ENCODE data around the gene PDZK1. TPM values are rescaled to one million over a fixed set of nuclear protein-coding genes. Genes with fewer than 3 reads are reported as not detected.
"Not testable (repeated sequence)": the region's sequence is repeated elsewhere in the genome, so short reads cannot be mapped to it uniquely, and the experiment has no call there.

PDZK1 gene
- total RNA-seq, 4 donors from 2014 or later = 0.20 TPM; not detected in 3

- H3K27ac ChIP-seq = no peak overlapping the region
- WGBS, 2 donors = 100% methylated on average over 1 of the region's 1 CpG
- H3K4me3 ChIP-seq = no peak overlapping the region
- peaks cover 0 to 6% (median 0%) of the 10 kb centered on the region in 3 donors for H3K36me3 ChIP-seq
- H3K9me3 ChIP-seq = no peaks in the 10 kb centered on the region
- no peak for DNase-seq (ENCODE audit: low spot score in 2 of 2)
- H3K27me3 ChIP-seq = no peaks in the 10 kb centered on the region
- TF ChIP-seq EP300 (IDR thresholded peaks at IDR 0.05) (no peak), POLR2A (IDR thresholded peaks at IDR 0.05) (no peak), CTCF (IDR thresholded peaks at IDR 0.05) (no peak)
- H3K4me1 ChIP-seq = no peaks in the 10 kb centered on the region
Observed at GRCh38 chr1:145736191-145736590, 29.0 kb upstream of the PDZK1 start.

GRCh38 chr1:145730900-145731299 is 23.7 kb upstream of the PDZK1 start:
- TF ChIP-seq CTCF (IDR thresholded peaks at IDR 0.05) = no peak
- TF ChIP-seq EP300 (IDR thresholded peaks at IDR 0.05) = no peak
- no peak for TF ChIP-seq POLR2A (IDR thresholded peaks at IDR 0.05)
- no peaks in the 10 kb centered on the region for H3K4me1 ChIP-seq
- H3K36me3 ChIP-seq = no peaks in the 10 kb centered on the region
- 97 to 98% methylated on average over 3 of the region's 3 CpGs for WGBS, 2 donors
- H3K4me3 ChIP-seq = no peak overlapping the region
- H3K27ac ChIP-seq = no peak overlapping the region
- DNase-seq (ENCODE audit: low spot score in 2 of 2) = no peak
- H3K27me3 ChIP-seq = no peaks in the 10 kb centered on the region
- no peaks in the 10 kb centered on the region for H3K9me3 ChIP-seq

GRCh38 chr1:145730467-145730866 is 23.3 kb upstream of the PDZK1 start:
- Histone ChIP-seq H3K4me3 (no peak overlapping the region), H3K27ac (no peak overlapping the region), H3K4me1 (no peaks in the 10 kb centered on the region), H3K9me3 (no peaks in the 10 kb centered on the region), H3K27me3 (no peaks in the 10 kb centered on the region), H3K36me3 (no peaks in the 10 kb centered on the region)
- 87 to 93% methylated on average over 4 of the region's 4 CpGs for WGBS, 2 donors
- no peak for TF ChIP-seq CTCF (IDR thresholded peaks at IDR 0.05)
- TF ChIP-seq EP300 (IDR thresholded peaks at IDR 0.05) = no peak
- TF ChIP-seq POLR2A (IDR thresholded peaks at IDR 0.05) = no peak
- no peak for DNase-seq (ENCODE audit: low spot score in 2 of 2)

- TF ChIP-seq POLR2A (IDR thresholded peaks at IDR 0.05) (no peak), EP300 (IDR thresholded peaks at IDR 0.05) (no peak), CTCF (IDR thresholded peaks at IDR 0.05) (no peak)
Observed at GRCh38 chr1:145729666-145730436, 22.7 kb upstream of the PDZK1 start.

GRCh38 chr1:145729196-145729595 is 22.0 kb upstream of the PDZK1 start:
- no peaks in the 10 kb centered on the region for H3K27me3 ChIP-seq
- H3K4me1 ChIP-seq = no peaks in the 10 kb centered on the region
- TF ChIP-seq EP300 (IDR thresholded peaks at IDR 0.05) = no peak
- no peak for TF ChIP-seq POLR2A (IDR thresholded peaks at IDR 0.05)
- no peak for TF ChIP-seq CTCF (IDR thresholded peaks at IDR 0.05)
- 58 to 59% methylated on average over 5 of the region's 5 CpGs for WGBS, 2 donors
- DNase-seq (ENCODE audit: low spot score in 2 of 2) = no peak
- H3K27ac ChIP-seq = no peak overlapping the region
- no peak overlapping the region for H3K4me3 ChIP-seq
- H3K9me3 ChIP-seq = no peaks in the 10 kb centered on the region
- H3K36me3 ChIP-seq = no peaks in the 10 kb centered on the region

More at GRCh38 chr1:145729666-145730436, 22.7 kb upstream of the PDZK1 start:
- WGBS, 2 donors = 86 to 87% methylated on average over 5 of the region's 5 CpGs
- Histone ChIP-seq H3K4me1 (no peaks in the 10 kb centered on the region), H3K36me3 (no peaks in the 10 kb centered on the region), H3K27me3 (no peaks in the 10 kb centered on the region), H3K27ac (no peak overlapping the region), H3K9me3 (no peaks in the 10 kb centered on the region), H3K4me3 (no peak overlapping the region)
- no peak for DNase-seq (ENCODE audit: low spot score in 2 of 2)

- DNase-seq (ENCODE audit: low spot score in 2 of 2); H3K4me3 ChIP-seq; H3K9me3 ChIP-seq; H3K36me3 ChIP-seq; H3K27ac ChIP-seq; H3K27me3 ChIP-seq; H3K4me1 ChIP-seq: not testable (repeated sequence)
- WGBS, 2 donors = 94 to 96% methylated on average over 5 of the region's 5 CpGs
Observed at GRCh38 chr1:145726193-145726592, 19.0 kb upstream of the PDZK1 start.
